AG04449 (cell line): ENCODE measurements around the gene MAFG.

Source experiments
- CTCF ChIA-PET: fragments of 350-600 bp; formaldehyde crosslinking; extraction: SDS; loops from one replicate; lab custom pipeline; 2021; ENCODE audit warnings: antibody characterized with exemption; lab: Yijun Ruan, JAX
- POLR2A ChIA-PET: fragments of 400-600, 350-600 bp; formaldehyde crosslinking; extraction: SDS; loops from one replicate; lab custom pipeline; 2020; ENCODE audit warnings: antibody characterized with exemption, inconsistent platforms; lab: Yijun Ruan, JAX
- DNase-seq: peaks from one replicate; pipeline ENCODE4 v3.0.0-alpha.2; 2010; ENCODE audit warnings: low read depth, low spot score
- H3K4me3 ChIP-seq: 2 replicates; pipeline ENCODE4 v1.5.1; 2011; ENCODE audit warnings: low read depth, mild to moderate bottlenecking, control low read depth, low read length
- TF ChIP-seq, protein P1 (sequence below): IDR thresholded peaks from one replicate; pipeline ENCODE4 v1.5.1; 2011; ENCODE audit warnings: mild to moderate bottlenecking, moderate library complexity, low read length, control low read depth, inconsistent platforms; ENCODE audit not compliant: insufficient read depth; ENCODE audit errors: missing control alignments

The MAFG gene

GRCh38 chr17:81903896-81904599 is 23.5 kb downstream of the MAFG start:
- no peak for DNase-seq
- ChIA-PET POLR2A (no interaction called here), CTCF (no interaction called here)
- TF ChIP-seq, protein P1, sequence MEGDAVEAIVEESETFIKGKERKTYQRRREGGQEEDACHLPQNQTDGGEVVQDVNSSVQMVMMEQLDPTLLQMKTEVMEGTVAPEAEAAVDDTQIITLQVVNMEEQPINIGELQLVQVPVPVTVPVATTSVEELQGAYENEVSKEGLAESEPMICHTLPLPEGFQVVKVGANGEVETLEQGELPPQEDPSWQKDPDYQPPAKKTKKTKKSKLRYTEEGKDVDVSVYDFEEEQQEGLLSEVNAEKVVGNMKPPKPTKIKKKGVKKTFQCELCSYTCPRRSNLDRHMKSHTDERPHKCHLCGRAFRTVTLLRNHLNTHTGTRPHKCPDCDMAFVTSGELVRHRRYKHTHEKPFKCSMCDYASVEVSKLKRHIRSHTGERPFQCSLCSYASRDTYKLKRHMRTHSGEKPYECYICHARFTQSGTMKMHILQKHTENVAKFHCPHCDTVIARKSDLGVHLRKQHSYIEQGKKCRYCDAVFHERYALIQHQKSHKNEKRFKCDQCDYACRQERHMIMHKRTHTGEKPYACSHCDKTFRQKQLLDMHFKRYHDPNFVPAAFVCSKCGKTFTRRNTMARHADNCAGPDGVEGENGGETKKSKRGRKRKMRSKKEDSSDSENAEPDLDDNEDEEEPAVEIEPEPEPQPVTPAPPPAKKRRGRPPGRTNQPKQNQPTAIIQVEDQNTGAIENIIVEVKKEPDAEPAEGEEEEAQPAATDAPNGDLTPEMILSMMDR: no peak
- H3K4me3 ChIP-seq: no peak overlapping the region

GRCh38 chr17:81903415-81903831 is 24.1 kb downstream of the MAFG start:
- CTCF ChIA-PET: no interaction called here
- TF ChIP-seq, protein P1: no peak
- POLR2A ChIA-PET: interaction anchor here (0.7 kb wide), 1 partner anchor 23 kb away, joined by 3 read pairs; no protein-coding TSS in a partner anchor
- no peak overlapping the region for H3K4me3 ChIP-seq
- DNase-seq: no peak

GRCh38 chr17:81902653-81903414 is 24.7 kb downstream of the MAFG start:
- peak overlapping the region; percentile 36 for H3K4me3 ChIP-seq
- no peak for DNase-seq
- TF ChIP-seq, protein P1: no peak
- POLR2A ChIA-PET: interaction anchor here (0.7 kb wide), 1 partner anchor 24 kb away, joined by 3 read pairs; no protein-coding TSS in a partner anchor
- CTCF ChIA-PET: no interaction called here

DNA sequence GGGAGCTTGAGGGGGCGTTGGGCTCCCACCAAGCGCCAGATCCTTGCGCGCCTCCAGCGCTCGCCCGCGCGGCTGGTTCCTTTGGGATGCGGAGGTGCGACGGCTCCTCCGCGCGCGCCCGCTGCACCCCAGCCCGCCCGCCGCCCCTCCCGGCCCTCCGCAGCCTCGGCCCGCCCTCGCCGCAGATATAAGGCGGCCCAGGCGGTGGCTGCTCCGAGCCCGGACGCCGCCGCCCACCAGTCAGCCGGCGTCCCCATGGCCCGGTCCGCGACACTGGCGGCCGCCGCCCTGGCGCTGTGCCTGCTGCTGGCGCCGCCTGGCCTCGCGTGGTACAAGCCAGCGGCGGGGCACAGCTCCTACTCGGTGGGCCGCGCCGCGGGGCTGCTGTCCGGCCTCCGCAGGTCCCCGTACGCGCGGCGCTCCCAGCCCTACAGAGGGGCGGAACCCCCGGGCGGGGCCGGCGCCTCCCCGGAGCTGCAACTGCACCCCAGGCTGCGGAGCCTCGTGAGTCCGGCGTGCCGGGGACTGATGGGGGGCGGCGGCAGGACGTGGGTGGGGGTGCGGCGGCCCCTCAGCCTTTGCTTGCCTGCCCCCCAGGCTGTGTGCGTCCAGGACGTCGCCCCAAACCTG is 25.4 kb downstream of the MAFG start, which contains the start of gene NPB:
TSS of gene NPB (plus strand) at position 216 of the 630 bp plus-strand sequence. CDS start at position 256, 40 bp downstream.
- TF ChIP-seq, protein P1: no peak

GRCh38 chr17:81901167-81902022 is 26.1 kb downstream of the MAFG start:
- no peak for DNase-seq
- TF ChIP-seq, protein P1: no peak
- CTCF ChIA-PET: interaction anchor here (0.7 to 1.0 kb wide), 2 partner anchors 9 to 18 kb away, joined by 3 read pairs; no protein-coding TSS in a partner anchor
- POLR2A ChIA-PET: no interaction called here
- H3K4me3 ChIP-seq: no peak overlapping the region; the same call in 1 of the 2 replicates

More for the DNA sequence above, 25.4 kb downstream of the MAFG start, which contains the start of gene NPB:
- ChIA-PET CTCF (interaction anchor here (1.0 kb wide), 1 partner anchor 10 kb away, joined by 3 read pairs; no protein-coding TSS in a partner anchor), POLR2A (no interaction called here)
- no peak for DNase-seq
- peak within 1 kb of the TSS; percentile 36 for H3K4me3 ChIP-seq
